G401 (cell line): ENCODE results near the gene MALRD1. TPM values are rescaled to one million over a fixed set of nuclear protein-coding genes. Genes with fewer than 3 reads are reported as not detected.
A peak's percentile ranks its signal among the peaks of the same experiment; 100 is the strongest.
"Not testable (repeated sequence)": the region's sequence is repeated elsewhere in the genome, so short reads cannot be mapped to it uniquely, and the experiment has no call there.

Experiments
- DNase-seq: peaks from one replicate; pipeline ENCODE4 v3.0.0-alpha.2; 2015; ENCODE audit warnings: low spot score
- in situ Hi-C: cut with HindIII; loops from 2 replicates; pipeline ENCODE4 v1.10.0; 2016; ENCODE audit warnings: low sequenced_read_pairs, mixed read lengths
- total RNA-seq: library from RNA; depleted of rRNA; stranded (reverse); fragments of >200 nt; shearing (Covaris generic); gene quantifications from 2 replicates; pipeline ENCODE4 v1.2.3, GENCODE V29; 2014

MALRD1 gene
- total RNA-seq, 1 experiment from 2014 or later: not detected

DNA sequence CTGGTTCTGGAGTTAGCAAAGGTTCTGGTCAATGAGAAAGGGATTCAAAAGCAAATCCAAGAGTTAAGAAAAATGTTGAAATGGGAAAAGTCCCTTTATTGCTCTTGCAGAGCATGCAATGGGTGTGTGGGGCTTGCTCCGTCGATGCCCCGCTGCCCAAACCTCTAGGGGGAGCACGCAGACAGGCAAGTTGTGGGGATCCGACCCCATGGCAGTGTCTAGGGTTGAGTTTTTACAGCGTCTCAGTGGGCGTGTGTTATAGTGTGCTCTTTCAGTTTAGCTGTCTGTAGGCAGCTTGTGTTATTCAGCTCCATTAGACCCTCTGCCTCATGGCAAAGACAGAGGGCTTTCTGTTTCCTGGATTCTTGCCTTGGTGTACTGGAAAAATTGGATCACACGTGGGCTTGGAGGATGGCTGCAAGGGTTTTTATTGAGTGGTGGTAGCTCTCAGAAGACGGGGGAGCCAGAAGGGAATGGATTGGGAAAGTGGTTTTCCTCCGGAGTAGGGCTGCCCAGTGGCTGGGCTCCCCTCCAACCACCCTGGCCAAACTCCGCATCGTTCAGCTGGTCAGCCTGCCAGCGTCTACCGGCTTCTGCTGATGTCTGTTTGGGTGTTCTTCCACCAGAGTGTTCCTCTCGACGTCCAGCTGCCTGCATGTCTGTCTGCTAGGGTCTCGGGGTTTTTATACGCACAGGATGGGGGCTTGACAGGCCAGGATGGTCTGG is 665.4 kb downstream of the MALRD1 start:
- in situ Hi-C loops: no loop called here
- no peak for DNase-seq

DNA sequence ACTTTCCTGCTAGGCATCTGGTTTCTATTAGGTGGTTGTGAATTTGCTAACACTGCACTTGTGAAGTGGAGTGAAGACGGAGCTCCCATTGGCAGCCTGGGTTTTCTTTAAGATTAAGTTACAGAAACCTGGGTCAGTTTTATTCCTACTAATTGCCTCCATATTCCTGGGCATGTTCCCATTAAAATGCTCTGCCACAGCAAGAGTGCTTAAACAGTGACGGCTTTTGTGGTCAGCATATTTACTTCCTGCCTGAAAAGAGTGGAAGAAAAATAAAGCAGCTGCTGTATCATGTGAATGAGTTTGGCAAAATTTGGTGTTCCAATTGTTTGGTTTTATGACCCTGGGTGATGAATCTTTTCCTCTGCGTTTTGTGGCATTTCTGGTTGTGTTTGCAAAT is 670.7 kb downstream of the MALRD1 start:
- DNase-seq: no peak
- in situ Hi-C loops: no loop called here

DNA sequence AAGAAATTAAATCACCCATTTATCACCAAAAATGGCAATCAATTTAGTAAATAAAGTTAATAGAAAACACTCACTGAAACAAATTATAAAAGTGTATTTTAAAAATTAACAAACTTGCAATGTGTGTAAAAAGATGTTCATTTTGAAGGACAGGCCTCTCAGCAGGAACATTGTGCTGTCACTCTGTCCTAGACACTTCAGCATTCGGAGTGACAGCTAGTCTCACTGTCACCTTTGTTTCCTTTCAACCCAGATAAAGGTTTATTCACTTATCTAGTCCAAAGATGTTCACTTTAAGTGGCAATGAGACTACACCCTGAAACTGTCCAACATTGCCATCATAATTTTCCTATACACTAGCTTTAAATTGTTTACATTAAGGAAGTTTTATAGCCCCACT is 675.7 kb downstream of the MALRD1 start:
- in situ Hi-C loops: no loop called here
- DNase-seq: no peak

DNA sequence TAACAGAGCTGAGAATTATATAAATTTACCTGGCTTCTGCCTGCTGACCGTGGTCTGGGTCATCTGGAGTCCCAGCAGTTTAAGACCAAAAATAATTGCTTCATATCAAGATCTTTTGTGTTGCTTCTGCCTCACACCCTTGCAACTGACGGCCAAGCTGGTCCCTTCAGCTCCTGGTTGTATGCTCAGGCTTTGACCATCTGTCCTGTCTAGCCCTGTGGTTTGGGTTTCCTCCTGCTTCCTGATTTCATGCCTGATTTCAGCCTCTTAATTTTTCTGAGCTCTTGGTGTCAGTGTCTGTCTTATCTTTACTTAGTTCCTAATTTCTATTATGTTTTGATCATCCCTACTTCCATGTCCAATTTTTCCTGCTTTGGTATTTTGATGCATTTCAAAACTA is 679.8 kb downstream of the MALRD1 start:
- in situ Hi-C loops: no loop called here
- no peak for DNase-seq

DNA sequence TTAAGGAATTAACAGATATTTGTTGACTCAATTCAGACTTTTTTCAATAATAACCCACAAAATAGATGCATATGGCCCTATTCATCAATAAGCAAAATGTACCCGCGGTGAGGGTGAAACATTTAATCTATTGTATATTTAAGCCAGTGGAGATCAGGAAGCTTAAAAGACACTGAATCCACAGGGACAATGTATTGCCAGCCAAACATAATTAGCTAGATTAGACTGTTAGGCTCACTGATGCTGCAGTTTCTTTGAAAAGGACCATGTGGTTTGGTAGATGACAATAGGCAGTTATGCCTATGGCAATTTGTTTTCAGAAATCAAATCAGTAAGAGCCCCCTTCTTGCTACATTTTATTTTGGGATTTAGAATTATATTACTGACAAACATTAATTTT is 680.4 kb downstream of the MALRD1 start:
- no peak for DNase-seq
- in situ Hi-C loops: no loop called here

DNA sequence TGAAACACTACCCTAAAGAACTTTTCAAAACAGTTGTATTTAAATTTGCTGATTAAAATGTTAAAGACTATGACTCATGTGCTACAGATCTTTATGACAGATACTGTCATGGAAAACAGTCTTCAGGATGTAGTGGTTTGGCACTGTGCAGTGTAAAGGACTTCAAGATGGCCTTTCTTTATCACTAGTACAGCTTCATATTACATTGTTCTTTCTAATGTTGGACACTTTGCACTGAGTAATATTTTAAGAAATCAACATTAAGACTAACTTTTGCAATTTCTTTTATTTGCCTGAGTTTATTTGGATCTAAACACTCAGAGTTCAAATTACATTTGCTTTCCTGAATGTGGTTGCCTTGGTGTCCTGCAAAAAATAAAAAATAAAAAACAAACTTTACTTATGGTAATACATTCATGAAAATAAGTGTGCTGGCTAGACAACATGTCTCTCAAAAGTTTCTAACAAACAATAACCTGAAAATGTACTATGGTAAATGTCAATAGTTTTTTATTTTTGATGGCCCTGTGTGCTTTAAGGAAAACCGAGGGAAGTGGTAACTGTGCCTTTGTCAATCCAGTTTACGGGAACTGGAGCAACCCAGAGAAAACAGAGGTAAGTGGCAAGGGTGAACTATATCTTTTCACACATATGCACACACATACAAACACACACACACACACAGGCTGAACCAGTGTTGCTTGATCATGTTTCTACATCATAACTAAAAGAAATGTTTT is 681.7 kb downstream of the MALRD1 start:
- in situ Hi-C loops: no loop called here

DNA sequence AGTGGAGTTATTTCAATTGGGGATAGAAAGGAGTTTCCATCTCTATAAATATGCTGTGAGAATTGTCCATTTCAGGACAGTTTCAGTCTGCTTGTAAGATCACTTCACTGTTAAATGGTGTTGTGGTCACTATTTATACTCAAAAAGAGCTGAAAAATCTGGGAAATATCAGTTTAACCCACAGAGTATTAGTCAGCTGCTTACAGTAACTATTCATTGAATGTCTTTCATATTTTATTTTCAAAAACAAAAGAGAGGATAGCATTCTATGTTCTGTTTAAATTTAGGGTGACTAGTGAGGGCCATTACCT is 682.3 kb downstream of the MALRD1 start:
- DNase-seq: no peak
- in situ Hi-C loops: no loop called here

More for the DNA sequence above, 681.7 kb downstream of the MALRD1 start:
- no peak for DNase-seq

DNA sequence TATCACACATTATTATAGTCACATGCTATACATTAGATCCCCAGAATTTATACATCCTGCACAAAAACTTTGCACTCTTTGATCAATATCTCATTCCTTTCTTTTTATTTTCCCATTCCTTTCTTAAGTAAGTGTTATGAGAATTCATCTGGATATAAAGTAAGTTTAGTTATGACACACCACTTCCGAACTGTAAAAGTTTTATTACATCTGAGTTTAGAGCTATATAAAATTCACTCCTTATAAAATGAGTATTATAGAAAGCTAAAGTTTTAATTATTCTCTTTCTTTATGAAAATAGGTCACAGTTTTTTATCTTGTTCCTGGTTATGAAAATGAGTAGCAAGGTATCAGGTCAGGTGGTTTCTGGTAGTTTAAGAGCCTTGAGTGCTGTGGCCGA is 683.0 kb downstream of the MALRD1 start:
- in situ Hi-C loops: no loop called here
- DNase-seq: no peak

DNA sequence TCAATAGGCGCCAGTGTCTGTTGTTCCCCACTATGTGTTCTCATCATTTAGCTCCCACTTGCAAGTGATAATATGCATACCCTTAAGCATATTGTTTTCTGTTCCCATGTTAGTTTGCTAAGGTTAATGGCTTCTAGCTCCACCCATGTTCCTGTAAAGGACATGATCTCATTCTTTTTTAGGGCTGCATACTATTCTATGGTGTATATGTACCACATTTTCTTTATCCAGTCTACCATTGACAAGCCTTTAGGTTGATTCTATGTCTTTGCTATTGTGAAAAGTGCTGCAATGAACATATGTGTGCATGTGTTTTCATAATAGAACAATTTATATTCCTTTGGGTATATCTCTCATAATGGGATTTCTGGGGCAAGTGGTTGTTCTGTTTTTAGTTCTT is 689.8 kb downstream of the MALRD1 start:
- in situ Hi-C loops: no loop called here
- no peak for DNase-seq

DNA sequence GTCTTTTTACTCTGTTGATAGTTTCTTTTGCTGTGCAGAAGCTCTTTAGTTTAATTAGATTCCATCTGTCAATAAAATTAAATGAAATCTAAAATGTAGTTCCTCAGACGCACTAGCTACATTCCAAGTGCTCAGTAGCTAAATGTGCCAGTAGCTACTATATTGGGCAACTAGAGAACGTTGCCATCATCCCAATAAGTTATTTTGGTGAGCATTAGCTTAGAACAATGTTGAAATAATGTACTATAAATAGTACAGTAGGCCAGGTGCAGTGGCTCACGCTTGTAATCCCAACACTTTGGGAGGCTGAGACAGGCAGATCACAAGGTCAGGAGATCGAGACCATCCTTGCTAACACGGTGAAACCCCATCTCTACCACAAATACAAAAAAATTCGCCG is 690.6 kb downstream of the MALRD1 start:
- DNase-seq, in situ Hi-C loops: not testable (repeated sequence)

DNA sequence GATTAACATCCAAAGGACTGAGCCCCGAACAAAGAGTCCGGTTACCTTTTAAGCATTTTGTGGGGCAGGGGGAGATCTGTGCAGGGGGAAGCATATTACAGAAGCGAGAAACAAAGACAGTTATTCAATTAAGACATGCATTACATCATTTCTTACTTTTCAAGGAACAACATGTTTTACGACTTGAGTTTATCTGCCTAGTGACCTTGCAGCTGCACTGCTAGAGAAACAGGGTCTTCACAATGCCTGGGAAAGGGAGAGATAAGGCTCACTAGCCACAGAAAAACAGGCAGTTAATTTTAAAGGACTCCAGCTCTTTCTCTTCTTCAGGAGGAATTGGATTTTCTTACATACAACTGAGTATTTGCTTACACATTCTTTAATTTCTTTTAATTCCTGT is 693.5 kb downstream of the MALRD1 start:
- in situ Hi-C loops: not testable (repeated sequence)

DNA sequence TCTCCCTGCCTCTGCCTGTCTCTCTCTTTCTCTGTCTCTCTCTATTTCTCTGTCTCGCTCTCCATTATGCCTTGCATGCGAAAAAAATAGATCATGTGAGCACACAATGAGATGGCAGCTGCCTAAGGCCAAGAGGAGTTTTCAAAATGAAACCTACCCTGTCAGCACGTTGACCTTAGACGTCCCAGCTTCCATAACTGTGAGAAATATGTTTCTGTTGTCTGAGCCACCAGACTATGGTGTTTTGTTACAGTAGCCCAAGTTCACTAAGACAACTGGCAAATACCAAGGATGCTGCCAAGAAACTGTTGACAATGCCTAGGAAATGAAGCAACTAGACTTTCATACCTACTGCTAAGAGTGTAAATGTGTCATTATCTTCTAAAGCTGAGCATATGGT is 697.1 kb downstream of the MALRD1 start:
- DNase-seq: no peak
- in situ Hi-C loops: no loop called here

More for the DNA sequence above, 693.5 kb downstream of the MALRD1 start:
- DNase-seq: not testable (repeated sequence)

DNA sequence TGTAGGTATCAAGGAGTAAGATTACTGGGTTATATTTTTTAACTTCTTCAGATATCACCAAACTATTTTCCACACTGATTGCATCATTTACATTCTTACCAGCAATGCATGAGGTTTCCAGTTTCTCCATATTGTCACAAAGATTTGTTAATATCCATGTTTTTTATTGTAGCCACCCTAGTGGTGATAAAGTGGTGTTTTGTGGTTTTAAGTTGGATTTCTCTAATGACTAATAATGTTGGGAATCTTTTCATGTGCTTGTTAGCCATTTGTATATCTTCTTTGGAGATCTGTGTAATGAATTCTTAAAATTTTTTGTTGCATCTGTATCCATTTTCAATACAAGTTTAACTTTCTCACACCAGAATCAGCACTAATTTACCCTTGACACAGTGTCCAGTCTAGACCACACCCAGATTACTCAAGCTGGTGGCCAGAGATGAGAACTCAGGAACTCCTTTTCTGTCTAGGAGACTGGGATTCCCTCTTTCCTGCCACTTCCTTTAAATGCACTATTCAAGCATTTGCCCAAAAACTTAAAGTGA is 700.7 kb downstream of the MALRD1 start:
- in situ Hi-C loops: no loop called here
- DNase-seq: no peak

DNA sequence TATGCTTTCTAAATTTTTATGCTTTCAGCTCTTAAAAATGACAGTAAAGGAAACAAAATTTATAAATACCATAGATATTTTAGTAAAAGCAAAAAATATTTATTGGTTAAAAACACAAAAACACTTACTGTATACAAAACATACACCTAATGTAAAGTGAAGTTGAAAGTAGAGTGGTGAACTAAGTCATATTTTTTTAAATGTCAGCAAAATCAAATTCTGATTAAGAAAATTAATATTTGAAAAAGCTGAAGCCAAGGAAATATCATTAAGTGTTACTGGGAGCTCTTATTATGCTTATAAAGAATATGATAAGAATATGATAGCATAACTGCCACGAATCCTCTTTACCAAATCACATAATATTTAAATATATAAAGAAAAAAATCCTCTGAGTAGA is 702.4 kb downstream of the MALRD1 start:
- in situ Hi-C loops: no loop called here
- DNase-seq: no peak

DNA sequence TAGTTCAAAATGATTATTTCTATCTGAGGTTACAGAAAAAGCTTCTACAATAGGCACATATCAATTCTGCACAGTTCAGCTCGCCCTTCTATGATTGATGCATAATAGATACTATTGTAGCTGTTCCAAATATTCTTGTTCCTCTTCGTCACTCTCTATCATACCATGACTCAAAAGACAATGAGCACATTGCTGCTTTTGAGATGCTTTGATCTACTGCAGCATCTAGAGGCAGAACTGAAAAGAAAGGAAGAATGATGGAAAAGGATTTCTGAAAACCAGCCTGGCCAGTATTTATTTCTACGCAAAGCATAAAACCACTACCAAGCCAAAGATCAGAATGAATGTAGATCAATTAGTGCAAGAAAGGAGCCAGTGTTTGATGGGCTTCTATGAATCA is 708.3 kb downstream of the MALRD1 start:
- in situ Hi-C loops: no loop called here
- peak; percentile 3 for DNase-seq

DNA sequence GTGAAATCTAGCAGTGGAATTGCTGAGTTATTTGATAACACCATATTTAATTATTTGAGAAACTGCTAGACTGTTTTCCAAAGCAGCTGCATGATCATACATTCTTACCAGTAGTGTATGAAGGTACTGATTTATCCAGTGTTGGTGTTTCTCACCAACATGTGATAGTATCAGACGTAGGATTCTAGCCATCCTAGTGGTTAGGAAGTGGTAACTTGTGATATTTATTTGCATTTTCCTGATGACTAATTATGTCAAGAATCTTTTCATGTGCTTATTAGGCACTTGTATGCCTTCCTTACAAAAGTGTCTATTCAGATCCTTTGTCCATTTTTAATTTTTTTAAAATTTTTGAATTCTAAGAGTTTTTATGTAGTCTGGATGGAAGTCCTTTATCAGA is 713.4 kb downstream of the MALRD1 start:
- in situ Hi-C loops: no loop called here

DNA sequence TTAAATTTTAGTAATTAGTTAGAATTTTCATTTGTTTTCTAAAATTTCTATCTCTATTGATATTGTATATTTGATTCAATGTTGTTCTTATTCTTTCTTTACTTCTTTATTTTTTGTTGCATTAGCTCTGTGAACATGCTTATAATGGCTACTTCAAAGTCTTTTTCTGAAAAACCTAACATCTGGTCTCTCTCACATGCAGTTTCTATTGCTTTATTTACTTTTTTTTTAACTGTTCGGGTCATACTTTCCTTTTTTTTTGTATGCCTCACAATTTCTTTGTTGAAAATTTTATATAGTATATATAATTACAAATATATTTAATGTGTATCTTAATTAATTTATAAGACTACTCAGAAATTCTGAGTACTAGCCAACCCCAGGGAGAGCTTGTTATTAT is 715.5 kb downstream of the MALRD1 start:
- in situ Hi-C loops: no loop called here
- DNase-seq: no peak

More for the DNA sequence above, 713.4 kb downstream of the MALRD1 start:
- no peak for DNase-seq

DNA sequence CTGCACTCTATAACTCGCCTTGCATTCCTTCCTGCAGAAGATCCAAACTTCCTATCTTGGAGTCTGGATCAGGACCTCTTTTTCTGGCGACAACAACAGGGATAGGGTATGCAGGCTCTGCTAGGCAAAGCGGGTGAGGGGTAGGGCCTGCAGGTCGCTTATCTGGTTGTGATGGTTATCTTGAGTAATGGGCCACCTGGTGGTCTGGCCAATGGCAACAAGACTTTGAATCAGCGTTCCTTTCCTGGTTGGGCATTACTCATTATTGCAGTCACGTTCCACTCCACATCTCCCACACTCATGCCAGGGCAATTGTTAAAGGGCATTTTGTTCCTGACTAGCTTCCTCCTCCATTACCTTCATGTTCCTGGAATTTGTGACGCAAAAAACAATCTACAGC is 719.3 kb downstream of the MALRD1 start:
- in situ Hi-C loops: no loop called here

DNA sequence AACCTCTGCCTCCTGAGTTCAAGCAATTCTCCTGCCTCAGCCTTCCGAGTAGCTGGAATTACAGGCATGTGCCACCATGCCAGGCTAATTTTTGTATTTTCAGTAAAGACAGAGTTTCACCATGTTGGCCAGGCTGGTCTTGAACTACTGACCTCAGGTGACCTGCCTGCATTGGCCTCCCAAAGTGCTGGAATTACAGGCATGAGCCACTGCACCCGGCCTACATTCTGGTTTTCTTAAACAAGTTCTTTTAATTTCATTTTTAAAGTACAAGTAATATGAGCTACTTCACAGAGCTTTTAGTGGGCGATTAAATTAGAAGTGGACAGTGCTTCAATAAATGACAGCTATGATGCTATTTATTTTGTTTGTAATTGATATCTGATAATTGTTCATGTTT is 721.2 kb downstream of the MALRD1 start:
- DNase-seq, in situ Hi-C loops: not testable (repeated sequence)

More for the DNA sequence above, 719.3 kb downstream of the MALRD1 start:
- DNase-seq: no peak

DNA sequence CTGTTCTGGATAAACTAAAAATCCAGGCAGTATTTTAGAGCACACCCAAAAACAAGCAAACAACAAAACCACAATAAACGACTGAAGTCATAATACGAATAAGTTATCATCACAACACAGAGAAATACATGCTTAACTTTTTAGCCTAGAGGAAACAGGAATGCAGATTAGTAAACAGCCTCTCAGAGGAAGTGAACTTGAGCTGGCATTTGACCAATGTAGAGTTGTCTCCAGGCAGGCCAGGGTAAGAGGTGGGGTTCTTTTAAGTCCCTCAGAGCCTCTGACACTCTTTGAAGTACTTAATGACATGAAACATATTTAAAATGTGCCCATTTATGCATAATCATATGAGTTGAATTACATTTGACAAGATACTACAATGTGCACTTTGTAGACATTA is 724.4 kb downstream of the MALRD1 start:
- in situ Hi-C loops: no loop called here
- no peak for DNase-seq

DNA sequence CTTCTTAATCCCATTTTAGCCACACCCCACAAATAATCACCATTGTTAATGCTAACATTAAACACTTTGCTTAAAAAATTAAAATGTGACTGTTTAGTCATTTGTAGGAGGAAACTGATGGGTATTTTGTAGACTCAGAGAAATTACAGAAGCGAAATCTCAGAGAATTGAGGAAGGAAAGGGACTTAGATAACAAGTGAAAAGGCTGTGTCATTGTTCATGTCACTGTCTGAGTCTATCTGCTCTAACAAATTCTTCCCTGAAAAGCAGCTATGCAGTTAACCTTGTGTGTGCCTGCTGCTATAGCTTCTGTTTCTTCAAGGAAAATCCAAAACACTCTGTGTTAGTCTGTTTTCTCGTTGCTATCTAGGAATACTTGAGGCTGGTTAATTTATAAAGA is 726.7 kb downstream of the MALRD1 start:
- DNase-seq: no peak
- in situ Hi-C loops: no loop called here
